GM19463 (cell line): ENCODE measurements around the gene ZNF260.
"Not testable (repeated sequence)": the region's sequence is repeated elsewhere in the genome, so short reads cannot be mapped to it uniquely, and the experiment has no call there.

Source experiments
- ATAC-seq: cut with Tn5 transposase; IDR thresholded peaks from one replicate; pipeline ENCODE4 v1.9.1; 2021; ENCODE audit warnings: mild to moderate bottlenecking, moderate library complexity; ENCODE audit not compliant: unreplicated experiment

The ZNF260 gene

GRCh38 chr19:36528194-36528920, at the start of gene ZNF260:
Gene ZNF260 (minus strand): TSS chr19:36528271. CDS start chr19:36515238, 13,033 bp downstream.
- ATAC-seq, result peak; percentile 82

- no peak for ATAC-seq
Measured at GRCh38 chr19:36577271-36577996, 49.4 kb upstream of the ZNF260 start.

GRCh38 chr19:36574741-36575140, 46.7 kb upstream of the ZNF260 start:
- no peak for ATAC-seq

- no peak for ATAC-seq
Measured at GRCh38 chr19:36573895-36574720, 46.0 kb upstream of the ZNF260 start.

GRCh38 chr19:36573020-36573894, 45.2 kb upstream of the ZNF260 start, which contains the start of gene ZNF529:
Gene ZNF529 (minus strand): TSS chr19:36573292. CDS start chr19:36572346, 946 bp downstream.
- ATAC-seq, result peak; percentile 92

- no peak for ATAC-seq
Measured at GRCh38 chr19:36572593-36573019, 44.5 kb upstream of the ZNF260 start.

GRCh38 chr19:36564391-36564790, 36.3 kb upstream of the ZNF260 start:
- ATAC-seq, result no peak

GRCh38 chr19:36547001-36547732, 19.1 kb upstream of the ZNF260 start:
- ATAC-seq, result no peak

GRCh38 chr19:36528921-36529518, 949 bp upstream of the ZNF260 start:
- peak; percentile 9 for ATAC-seq

GRCh38 chr19:36527873-36528193, 238 bp downstream of the ZNF260 start:
- ATAC-seq, result no peak

GRCh38 chr19:36527341-36527740, 730 bp downstream of the ZNF260 start:
- ATAC-seq, result no peak

- ATAC-seq, result no peak
Measured at GRCh38 chr19:36526581-36526980, 1.5 kb downstream of the ZNF260 start.

- ATAC-seq, result no peak
Measured at GRCh38 chr19:36524617-36525016, 3.5 kb downstream of the ZNF260 start.

GRCh38 chr19:36514012-36514612, 14.0 kb downstream of the ZNF260 start:
- no peak for ATAC-seq

- no peak for ATAC-seq
Measured at GRCh38 chr19:36508325-36508724, 19.7 kb downstream of the ZNF260 start.

- ATAC-seq, result no peak
Measured at GRCh38 chr19:36501973-36502372, 26.1 kb downstream of the ZNF260 start.

- ATAC-seq, result no peak
Measured at GRCh38 chr19:36497001-36497400, 31.1 kb downstream of the ZNF260 start.

GRCh38 chr19:36492689-36493453, 35.2 kb downstream of the ZNF260 start:
- ATAC-seq, result not testable (repeated sequence)
